ENCODE results near the gene DEPDC5.

GRCh38 chr22:31790240-31790639 lies 36.4 kb downstream of the DEPDC5 start:
- TF ChIP-seq SP1 (IDR thresholded peaks at IDR 0.05) (no peak), FOXA1 (IDR thresholded peaks at IDR 0.05) (no peak), CTBP1 (IDR thresholded peaks at IDR 0.05; ENCODE audit: borderline replicate concordance) (no peak), NFRKB (IDR thresholded peaks at IDR 0.05) (no peak), ELF4 (IDR thresholded peaks at IDR 0.05) (no peak), TARDBP (IDR thresholded peaks at IDR 0.05) (no peak), SUZ12 (IDR thresholded peaks at IDR 0.05) (no peak), BHLHE40 (IDR thresholded peaks at IDR 0.05; ENCODE audit: borderline replicate concordance) (no peak)

Measured in HEK293T (cell line).